ENCODE data around the gene FABP7.

- no peak for TF ChIP-seq CTCF (IDR thresholded peaks at IDR 0.05)
- TF ChIP-seq EZH2 (IDR thresholded peaks at IDR 0.05; ENCODE audit: borderline replicate concordance, insufficient read depth, low read depth, low read length, poor library complexity, severe bottlenecking) = no peak
These were observed 39.4 kb downstream of the FABP7 start for GRCh38 chr6:122818866-122819265.
